Stimulated activated naive CD8-positive, alpha-beta T cell treated with anti-CD3 and anti-CD28 coated beads, Interleukin-15, Interleukin-2, amounts not matched to agents 100 U/mL and 50 U/mL, for 24 hours (primary cell): Measurements from ENCODE around the gene CACNA1I.

Experiments
- ATAC-seq: fragments of 150-1000 bp; cut with Tn5 transposase; one replicate; pipeline ENCODE4 v1.10.0; 2021
- DNase-seq: peaks from one replicate; pipeline ENCODE4 v3.0.0; 2021

The CACNA1I gene

DNA sequence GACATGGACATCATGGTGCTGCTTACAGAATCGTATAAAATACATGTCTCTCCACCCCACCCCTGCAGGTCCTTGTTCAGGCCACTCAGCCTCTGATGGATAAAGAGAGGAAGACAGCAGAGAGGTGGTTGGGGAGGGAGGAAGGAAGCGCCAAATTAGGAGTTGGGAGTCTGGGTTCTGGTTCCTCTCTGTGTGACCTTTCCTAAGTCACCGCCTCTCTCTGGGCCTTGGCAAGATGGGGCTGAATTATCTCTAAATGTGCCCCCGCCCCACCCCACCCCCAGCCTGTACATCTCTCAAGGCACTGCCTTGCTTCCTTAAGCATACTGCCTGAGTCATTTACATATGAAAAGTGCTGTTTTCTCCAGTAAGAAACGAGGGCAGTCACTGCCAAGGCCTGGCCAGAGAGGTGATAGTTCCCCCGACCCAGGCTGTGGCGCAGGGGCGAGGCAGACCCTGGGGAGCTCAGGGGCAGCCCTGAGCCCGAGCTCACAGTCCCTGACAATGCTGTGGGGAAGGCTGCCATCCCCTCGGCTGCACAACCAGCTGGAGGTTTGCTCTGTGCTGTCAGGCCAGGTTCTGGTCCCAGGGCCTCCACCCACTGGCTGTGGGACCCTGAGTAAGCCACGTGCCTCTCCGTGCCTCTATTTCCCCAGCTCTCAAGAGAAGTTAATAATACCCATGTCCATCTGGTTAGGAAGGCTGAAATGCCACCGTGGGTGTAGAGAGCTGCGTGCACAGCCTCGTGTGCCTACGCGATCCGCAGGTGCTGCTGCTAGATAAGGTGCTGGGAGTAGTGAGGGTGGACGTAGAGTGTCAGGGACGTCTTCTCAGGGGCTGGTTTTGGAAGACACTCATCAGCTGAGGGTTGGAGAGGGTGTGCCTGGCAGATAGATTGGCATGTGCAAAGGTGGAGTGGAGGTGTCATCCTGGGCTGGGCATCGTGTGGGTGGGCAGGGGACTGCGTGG lies 55.3 kb downstream of the CACNA1I start:
- DNase-seq = no peak
- ATAC-seq = no peak

GRCh38 chr22:39627208-39627607 lies 56.7 kb downstream of the CACNA1I start:
- ATAC-seq (no peak), DNase-seq (no peak)

GRCh38 chr22:39627865-39628562 lies 57.5 kb downstream of the CACNA1I start:
- ATAC-seq = no peak
- DNase-seq = no peak

DNA sequence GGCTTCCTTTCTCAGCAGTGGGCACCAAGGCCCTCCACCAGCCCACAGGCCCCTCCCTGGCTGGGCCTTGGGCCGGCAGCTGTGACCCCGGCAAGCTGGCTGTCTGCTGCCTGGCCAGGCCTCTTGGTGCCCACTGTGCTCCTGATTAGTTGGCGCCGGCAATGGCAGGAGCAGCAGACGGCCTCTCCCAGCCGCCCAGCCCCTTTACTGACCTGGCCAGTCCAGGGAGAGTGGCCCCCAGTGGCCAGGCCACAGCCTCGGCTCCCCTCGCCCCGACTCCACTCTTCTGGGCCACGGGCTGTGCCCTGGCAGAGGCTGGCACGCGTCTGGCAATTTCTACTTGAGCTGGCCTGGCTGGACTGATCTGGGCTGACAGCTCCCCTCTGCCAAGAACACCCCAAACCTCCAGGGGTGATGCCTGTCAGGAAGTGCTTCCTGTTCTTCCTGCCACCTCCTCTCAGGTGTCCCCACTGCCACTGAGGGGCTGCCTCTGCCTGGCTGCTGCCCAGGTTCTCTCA lies 58.1 kb downstream of the CACNA1I start:
- ATAC-seq (no peak), DNase-seq (no peak)

- no peak for DNase-seq
- no peak for ATAC-seq
Measured at GRCh38 chr22:39629851-39630250, 59.3 kb downstream of the CACNA1I start.

- no peak for ATAC-seq
- no peak for DNase-seq
Measured at GRCh38 chr22:39630721-39631120, 60.2 kb downstream of the CACNA1I start.

DNA sequence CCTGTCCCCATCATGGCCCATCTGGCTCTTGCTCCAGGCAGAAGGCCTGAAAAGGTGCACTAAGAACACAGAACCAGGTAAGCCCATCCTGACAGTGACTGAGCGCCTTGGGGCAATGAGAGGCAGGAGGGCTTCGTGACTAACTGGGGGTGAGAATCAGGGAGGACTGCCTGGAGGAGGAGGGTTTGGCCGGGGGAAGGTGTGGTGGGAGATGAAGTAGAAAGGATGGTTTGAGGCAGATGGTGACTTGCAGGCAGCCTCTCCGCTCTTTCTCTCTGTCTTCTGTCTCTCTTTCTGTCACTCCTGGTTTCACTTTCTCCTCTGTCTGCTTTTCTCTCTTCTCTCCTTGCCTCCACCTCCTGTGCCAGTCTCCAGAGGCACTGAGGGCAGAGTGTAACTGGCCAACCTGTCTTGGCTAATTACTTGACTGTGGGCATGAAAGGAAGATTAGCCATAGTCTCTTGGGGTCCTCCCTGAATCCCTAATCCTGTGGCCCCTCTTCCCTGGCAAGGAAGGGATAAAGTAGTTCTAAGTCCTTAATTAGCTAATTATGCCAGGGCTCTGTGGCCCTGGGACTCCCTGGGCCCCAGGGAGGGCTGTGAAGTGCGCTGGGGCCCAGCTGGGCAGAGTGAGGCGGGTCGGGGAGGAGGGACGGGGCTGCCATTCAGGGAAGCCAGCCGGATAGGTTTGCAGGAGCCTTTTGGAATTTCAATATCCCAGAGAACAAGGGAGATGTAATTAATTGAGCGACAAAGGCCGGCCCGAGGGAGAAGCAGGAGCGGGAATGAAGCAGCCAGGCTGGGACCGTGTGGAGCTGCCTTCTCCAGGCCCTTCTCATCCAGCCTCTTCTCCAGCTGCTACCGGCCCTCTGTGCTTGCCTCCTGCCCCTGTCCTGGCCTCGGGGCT lies 61.1 kb downstream of the CACNA1I start:
- DNase-seq (no peak), ATAC-seq (no peak)

DNA sequence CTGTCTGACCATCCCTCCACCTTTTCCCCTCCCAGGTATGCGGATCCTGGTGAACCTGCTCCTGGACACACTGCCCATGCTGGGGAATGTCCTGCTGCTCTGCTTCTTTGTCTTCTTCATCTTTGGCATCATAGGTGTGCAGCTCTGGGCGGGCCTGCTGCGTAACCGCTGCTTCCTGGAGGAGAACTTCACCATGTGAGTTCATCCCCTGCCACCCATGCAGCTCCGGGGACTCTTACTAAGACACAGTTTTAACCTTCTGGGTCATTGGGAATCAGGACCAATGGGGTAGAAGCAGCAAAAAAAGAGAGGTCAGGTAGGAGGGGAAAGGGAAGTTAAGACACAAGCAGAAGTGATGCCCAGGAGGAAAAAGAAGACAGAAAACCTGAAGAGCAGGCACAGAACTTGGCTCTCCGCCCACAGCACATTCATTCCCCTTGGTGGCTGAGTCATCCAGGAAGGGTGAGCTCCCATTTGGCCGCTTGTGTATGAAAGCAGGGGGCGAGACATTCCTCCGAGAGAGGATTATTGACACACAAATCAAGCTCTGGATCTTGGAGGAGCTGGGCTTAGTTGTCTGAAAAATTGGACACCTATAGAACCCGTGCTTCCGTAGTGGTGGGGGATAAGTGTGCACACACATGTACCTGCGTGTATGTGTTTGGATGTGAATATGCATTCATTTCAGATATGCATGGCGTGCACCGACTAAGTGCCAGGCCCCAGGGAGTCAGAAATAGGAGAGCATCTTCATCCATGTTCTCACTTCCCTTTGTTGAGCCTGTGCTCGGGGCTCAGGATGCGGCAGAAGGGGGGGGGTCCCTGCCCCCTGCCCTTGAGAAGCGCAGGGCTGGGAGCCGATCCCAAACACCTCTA lies 64.2 kb downstream of the CACNA1I start:
- peak; percentile 30 for DNase-seq
- peak; percentile 33 for ATAC-seq

DNA sequence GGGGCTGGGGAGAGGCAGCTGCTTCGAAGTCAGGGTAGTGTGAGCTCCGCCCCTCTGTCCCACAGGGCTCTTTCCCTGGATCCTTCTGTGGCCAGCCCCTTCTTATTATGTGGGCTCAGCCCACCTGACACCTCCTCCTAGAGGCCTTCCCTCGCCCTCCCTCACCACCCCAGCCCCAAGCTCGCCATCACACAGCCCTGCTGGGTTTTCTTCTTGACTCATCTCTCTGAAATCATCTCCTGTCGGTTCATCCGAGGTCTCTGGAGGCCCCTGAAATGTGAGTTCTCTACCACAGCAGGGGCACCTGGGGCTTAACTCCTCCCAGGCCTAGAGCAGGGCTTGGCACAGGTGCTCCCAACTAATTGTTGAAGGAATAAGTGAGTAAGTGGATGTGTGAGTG lies 65.2 kb downstream of the CACNA1I start:
- no peak for DNase-seq
- peak; percentile 29 for ATAC-seq

DNA sequence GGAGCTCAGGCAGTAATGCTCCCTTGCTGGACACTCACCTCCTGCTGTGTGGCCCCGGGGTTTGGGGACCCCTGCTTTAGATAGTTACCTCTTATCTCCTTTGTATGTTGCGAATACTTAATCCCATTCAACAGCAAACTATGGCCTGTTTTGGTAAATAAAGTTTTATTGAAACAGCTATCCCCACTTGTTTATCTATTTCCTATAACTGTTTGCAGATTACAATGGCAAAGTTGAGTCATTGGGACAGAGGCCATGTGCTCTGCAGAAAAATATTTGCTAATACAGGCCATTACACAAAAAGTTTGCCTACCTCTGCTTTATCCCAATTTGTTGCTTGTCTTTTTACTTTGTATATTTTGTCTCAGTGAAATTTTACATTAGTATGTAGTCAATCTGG lies 68.4 kb downstream of the CACNA1I start:
- no peak for ATAC-seq
- DNase-seq = no peak

DNA sequence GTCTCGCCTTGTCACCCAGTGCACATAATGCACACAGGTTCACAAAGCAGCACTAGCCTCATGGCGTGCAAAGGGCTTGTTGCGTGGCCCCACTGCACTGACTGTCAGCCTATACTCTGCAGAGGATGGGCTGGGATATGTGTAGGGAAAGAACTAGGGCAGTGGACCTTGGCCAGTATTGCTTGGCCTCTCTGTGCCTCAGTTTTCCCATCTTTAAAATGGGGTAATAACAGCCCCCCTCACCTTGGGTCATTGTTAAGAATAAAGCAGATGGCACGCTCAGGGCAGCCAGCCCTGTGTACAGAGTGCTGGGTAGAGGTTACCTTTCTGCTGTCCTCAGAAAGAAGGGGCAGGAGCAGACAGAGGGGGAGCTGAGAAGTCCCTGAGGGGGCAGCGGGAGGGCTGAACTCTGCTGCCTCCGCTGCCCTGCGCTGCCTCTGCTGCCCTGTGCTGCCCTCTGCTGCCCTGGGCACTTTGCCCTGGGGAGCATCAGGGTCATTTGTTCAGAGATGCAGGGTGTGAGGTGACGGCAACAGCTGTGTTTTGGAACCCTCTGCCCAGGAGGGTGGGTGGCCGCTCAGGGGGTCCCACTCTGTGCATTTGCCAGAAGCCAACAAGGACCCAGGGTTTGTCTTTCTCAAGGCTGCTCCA lies 71.2 kb downstream of the CACNA1I start:
- ATAC-seq = no peak
- DNase-seq = no peak

GRCh38 chr22:39643311-39644083 lies 72.9 kb downstream of the CACNA1I start:
- ATAC-seq (no peak), DNase-seq (no peak)

- DNase-seq (no peak), ATAC-seq (no peak)
Measured at GRCh38 chr22:39645532-39645931, 75.0 kb downstream of the CACNA1I start.

GRCh38 chr22:39646398-39647063 lies 76.0 kb downstream of the CACNA1I start:
- DNase-seq = no peak
- ATAC-seq = no peak

- DNase-seq = no peak
- ATAC-seq = no peak
Measured at GRCh38 chr22:39647836-39648629, 77.5 kb downstream of the CACNA1I start.

GRCh38 chr22:39648630-39648950 lies 78.0 kb downstream of the CACNA1I start:
- no peak for DNase-seq
- no peak for ATAC-seq

DNA sequence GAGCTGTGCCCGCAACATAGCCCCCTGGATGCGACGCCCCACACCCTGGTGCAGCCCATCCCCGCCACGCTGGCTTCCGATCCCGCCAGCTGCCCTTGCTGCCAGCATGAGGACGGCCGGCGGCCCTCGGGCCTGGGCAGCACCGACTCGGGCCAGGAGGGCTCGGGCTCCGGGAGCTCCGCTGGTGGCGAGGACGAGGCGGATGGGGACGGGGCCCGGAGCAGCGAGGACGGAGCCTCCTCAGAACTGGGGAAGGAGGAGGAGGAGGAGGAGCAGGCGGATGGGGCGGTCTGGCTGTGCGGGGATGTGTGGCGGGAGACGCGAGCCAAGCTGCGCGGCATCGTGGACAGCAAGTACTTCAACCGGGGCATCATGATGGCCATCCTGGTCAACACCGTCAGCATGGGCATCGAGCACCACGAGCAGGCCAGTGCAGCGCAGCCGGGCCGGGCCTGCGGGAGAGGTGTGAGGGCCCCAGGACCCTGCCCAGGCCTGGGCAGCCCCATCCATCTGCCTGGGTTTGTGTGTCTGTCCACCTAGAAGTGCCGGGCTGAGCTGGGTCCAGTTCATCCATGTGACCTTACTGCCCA lies 79.0 kb downstream of the CACNA1I start:
- DNase-seq (no peak), ATAC-seq (no peak)
